NCI-H2171 treated with DMSO at 0.1 percent for 48 hours (cell line): ENCODE results near the gene DPAGT1.
"Not testable (repeated sequence)": the region's sequence is repeated elsewhere in the genome, so short reads cannot be mapped to it uniquely, and the experiment has no call there.

Experiments used
- DNase-seq: peaks from one replicate; lab custom pipeline; 2025; lab: John Stamatoyannopoulos, UW

DPAGT1 gene

DNA sequence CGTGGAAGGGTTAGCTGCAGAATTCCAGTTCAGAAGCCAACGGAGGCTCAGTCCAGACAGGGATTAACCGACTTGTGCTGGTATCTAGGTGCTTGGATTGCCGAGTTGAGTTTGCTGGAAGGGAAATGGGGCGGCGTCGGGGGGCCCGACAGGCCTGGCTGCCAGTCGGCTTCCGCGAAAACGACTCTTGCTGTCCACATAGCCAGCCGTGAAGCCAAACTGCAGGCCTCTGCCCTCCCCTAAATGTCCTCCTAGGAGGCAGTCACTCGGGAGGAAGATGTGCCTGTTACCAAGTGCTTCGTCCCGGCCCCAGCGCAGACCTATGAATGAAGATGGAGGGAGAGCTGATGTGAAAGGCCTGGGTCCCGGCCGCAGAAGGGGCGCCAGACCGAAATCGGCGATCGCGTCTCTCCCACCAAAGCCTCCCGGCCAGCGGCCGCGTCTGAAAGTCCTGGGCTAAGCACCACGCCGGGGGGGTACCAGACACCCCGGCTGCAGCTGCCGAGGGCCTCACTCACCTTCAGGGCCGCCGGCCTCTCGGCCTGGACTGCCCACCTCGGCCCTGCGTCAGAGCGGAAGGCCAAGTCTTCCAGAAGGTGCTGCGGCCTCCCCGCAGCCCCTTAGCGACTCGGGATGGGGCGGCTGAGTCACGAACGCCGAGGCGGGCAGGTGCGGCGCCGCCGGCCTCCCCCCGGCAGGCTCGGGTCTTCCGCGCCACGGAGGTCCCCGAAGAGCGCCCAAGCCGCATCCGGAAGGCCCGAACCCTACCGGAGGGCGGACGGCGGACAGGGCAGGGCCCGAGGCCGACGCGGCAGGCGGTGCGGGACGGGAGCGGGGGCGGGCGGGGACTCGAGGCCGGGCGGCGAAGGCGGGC, 7.5 kb downstream of the DPAGT1 start:
- DNase-seq, result no peak

- DNase-seq, result no peak
These were observed 8.5 kb downstream of the DPAGT1 start for GRCh38 chr11:119092880-119093842.

DNA sequence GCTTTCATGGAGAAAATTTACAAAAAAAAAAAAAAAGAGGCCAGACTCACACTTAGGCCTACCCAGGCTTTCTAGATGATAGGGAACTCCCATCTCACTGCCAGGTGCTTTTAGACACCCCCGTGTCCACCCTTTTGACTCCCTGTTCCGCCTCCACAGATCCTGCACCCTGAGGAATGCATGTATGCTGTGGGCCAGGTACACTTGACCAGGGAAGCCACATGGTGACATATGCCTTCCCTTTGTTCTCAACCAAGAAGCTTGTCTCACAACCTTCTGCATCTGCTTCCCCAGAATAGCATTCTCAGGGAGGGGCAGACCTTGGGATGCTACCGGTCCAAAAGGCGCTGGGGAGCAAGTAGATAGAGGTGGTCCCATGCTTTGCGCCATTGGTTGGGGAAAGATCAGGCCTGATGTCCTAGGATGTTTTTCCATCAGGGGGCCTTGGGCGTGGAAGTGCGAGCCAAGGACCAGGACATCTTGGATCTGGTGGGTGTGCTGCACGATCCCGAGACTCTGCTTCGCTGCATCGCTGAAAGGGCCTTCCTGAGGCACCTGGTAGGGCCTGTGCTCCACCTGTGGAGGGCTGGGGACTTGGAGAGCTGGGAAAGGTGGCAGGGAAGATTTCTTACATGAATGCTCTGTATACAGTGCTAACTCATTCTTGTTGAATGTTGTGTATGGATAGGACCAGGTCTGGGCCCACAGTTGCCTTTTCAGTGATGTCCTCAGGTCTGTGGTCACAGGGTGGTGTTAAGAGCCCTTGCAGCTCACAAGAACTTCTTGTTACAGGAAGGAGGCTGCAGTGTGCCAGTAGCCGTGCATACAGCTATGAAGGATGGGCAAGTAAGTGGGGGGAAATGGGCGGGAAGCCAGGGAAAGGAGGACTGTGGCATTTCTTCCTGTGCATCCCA, 9.4 kb downstream of the DPAGT1 start:
- no peak for DNase-seq

GRCh38 chr11:119091178-119091577, 10.5 kb downstream of the DPAGT1 start:
- DNase-seq, result no peak

GRCh38 chr11:119089319-119089718, 12.3 kb downstream of the DPAGT1 start:
- no peak for DNase-seq

DNA sequence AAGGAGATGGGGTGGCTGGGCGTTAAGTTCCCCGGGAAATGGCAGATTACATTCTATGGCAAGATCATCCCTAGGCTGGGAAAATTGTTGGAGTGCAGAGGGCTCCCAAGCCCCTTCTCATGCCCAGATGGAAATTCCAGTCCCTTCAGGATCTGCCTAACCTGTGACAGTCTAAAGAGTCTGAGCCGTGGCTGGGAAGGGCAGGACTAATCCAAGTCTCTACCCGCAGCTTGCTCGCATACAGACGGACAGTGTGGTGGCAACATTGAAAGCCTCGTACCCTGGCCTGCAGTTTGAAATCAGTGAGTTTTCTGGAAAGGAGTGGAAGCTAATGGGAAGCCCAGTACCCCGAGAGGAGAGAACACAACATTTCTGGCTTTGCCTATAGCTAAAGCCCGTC, 13.2 kb downstream of the DPAGT1 start:
- DNase-seq, result no peak

DNA sequence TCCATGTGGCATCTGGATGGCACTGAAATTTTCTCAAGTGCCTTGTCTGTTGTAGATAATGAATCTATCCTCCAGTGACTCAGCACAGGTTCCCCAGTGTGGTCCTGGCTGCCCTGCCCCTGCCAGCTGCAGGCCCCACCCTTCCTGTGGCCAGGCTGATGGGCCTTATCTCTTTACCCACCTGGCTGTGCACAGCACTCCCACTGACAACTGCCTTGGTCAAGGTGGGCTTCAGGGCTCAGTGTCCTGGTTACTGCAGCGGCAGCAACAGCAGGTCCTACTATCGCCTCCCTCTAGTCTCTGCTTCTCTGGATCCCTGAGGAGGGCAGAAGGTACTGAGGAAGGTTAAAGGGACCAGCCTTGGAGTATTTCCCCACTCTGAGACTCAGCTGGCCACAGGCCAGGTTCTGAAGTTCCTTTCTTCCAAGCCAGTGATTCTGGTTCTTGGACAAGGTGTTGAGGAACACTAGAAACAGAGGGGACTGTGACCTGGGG, 13.9 kb downstream of the DPAGT1 start:
- no peak for DNase-seq

- DNase-seq, result no peak
These were observed 14.5 kb downstream of the DPAGT1 start for GRCh38 chr11:119087123-119087522.

DNA sequence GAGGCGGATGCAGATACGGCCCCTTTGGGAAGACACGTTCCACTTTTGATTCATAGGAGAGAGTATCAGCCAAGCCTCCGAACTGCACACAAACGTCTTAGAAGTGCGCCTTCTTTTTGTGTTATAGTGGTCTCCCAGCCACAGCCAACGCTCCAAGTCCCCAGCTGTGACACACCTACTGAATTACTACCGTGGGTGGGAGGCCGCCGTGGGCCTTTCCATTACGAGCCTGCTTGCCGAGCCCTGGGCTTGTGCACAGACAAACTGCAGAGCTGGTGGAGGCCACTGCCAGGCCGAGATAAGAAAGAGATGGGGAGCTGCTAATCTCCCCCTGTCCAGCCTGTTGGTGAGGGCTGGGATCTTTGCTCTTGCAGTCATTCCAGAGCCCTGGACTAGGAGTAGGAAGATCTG, 16.2 kb downstream of the DPAGT1 start:
- no peak for DNase-seq

DNA sequence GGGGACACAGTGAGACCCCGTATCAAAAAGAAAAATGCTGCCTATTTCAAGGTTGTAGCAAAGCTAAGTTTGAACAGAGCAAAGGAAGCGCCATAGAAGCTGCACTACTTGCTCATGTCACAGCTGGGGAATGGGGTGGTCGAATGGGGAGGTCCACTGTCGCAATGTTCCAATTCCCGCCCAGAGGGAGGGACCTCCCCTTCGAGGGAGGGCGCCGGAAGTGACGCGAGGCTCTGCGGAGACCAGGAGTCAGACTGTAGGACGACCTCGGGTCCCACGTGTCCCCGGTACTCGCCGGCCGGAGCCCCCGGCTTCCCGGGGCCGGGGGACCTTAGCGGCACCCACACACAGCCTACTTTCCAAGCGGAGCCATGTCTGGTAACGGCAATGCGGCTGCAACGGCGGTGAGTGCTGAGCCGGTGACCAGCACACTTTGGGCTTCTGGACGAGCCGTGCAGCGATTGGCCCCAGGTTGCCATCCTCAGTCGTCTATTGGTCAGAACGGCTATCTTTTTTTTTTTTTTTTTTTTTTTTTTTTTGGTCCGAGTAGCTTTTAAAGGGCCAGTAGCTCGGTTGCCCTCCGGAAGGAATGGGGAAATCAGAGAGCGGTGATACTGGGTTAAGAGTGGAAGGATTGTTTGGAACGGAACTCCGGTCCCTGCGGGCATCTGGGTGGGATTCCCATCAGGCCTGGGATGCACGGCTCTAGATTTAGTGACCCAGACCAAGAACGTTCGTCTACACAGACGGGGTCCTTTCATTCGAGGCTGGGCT, 16.8 kb downstream of the DPAGT1 start, which contains the start of gene HMBS:
HMBS (plus strand) TSS at position 219 of the 774 bp plus-strand sequence; CDS start at position 372, 153 bp downstream.
- DNase-seq, result peak; percentile 87

- DNase-seq, result no peak
These were observed 19.9 kb downstream of the DPAGT1 start for GRCh38 chr11:119081682-119082260.

GRCh38 chr11:119078675-119079420, 22.8 kb downstream of the DPAGT1 start:
- DNase-seq, result no peak

DNA sequence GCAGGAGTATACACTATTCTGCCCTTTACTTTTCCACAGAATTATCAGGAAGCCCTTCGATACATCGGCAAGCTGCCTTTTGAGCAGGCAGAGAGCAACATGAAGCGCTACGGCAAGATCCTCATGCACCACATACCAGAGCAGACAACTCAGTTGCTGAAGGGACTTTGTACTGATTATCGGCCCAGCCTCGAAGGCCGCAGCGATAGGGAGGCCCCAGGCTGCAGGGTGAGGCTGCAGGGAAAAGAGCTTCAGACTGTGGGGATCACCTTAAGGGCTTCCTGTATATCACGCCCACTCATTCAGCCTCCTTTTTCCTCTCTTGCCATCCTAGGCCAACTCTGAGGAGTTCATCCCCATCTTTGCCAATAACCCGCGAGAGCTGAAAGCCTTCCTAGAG, 23.8 kb downstream of the DPAGT1 start:
- no peak for DNase-seq

DNA sequence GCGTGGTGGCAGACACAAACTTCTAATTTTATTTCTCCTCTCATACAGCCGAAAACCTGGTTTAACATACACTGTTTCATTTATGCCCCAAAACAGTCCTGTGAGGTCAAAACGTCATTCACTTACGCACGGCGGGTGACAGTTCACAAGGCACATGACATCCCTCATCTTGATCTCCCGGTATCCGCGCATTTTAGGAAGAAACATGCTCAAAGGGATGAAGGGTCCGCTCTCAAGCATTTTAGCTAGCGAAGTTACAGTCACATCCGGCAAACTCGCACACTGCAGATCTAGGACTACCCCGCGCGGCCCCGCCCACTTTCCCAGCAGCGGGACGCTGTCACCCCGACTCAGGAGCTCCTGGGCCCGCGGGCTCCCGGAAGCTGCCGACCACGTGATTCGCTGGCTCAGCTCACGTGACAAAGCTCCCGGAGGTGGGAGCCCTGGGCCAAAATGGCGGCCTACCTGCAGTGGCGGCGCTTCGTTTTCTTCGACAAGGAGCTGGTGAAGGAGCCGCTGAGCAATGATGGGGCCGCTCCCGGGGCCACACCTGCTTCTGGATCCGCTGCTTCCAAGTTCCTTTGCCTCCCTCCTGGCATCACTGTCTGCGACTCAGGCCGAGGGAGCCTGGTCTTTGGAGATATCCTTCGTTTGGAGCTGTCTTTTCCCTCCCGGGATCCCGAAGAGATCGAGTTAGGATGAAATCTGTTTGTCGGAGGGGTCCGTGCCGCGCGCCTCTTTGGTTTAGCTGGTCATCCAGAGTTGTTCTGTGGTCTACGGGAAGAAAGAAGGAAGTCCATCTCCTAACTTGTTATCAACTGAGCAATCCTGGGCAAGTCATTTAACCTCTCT, 34.1 kb downstream of the DPAGT1 start, which contains the start of gene VPS11:
VPS11 (plus strand) TSS at position 448 of the 852 bp plus-strand sequence; CDS start at position 454, 6 bp downstream.
- peak; percentile 89 for DNase-seq

GRCh38 chr11:119065369-119065768, 36.3 kb downstream of the DPAGT1 start:
- DNase-seq, result no peak

- DNase-seq, result no peak
These were observed 38.9 kb downstream of the DPAGT1 start for GRCh38 chr11:119062779-119063178.

DNA sequence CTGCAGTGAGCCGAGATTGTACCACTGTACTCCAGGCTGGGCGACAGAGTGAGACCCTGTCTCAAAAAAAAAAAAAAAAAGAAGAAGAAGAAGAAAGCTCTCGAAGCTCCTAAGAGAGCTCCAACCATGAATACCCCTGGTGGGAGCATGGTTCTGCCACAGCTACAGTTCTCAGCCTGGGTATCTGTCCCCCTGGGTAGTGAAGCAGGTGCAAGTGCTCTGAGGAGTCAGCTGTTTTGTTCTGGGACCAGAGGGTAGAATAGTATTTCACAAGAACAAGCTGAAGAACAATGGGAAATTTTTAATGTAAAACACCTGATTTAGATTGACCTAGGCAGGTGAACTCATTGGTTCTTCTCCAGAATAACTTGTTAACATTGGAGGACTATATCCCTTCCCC, 40.4 kb downstream of the DPAGT1 start:
- no peak for DNase-seq

DNA sequence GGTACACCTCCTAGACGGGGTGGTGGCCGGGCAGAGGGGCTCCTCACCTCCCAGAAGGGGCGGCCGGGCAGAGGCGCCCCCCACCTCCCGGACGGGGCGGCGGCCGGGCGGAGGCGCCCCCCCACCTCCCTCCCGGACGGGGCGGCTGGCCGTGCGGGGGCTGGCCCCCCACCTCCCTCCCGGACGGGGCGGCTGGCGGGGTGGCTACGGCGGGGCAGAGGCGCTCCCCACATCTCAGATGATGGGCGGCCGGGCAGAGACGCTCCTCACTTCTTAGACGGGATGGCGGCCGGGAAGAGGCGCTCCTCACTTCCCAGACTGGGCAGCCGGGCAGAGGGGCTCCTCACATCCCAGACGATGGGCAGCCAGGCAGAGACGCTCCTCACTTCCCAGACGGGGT, 42.5 kb downstream of the DPAGT1 start:
- not testable (repeated sequence) for DNase-seq
